K562 (cell line): ENCODE results near the gene RCC1. TPM values are rescaled to one million over a fixed set of nuclear protein-coding genes. Genes with fewer than 3 reads are reported as not detected.

ENCODE experiments used
- BRD9 ChIP-seq: fragments of 450-650 bp; IDR thresholded peaks from 2 replicates; pipeline ENCODE4 v1.6.1; 2018; ENCODE audit warnings: low read depth; ENCODE audit not compliant: partially characterized antibody
- BRF1 ChIP-seq: IDR thresholded peaks from 3 replicates; pipeline ENCODE4 v1.6.1; 2011; ENCODE audit warnings: borderline replicate concordance, mild to moderate bottlenecking; ENCODE audit not compliant: insufficient read length; ENCODE audit errors: extremely low read depth
- C11orf30 ChIP-seq: fragments of 450-650 bp; IDR thresholded peaks from 2 replicates; pipeline ENCODE4 v1.6.1; 2016; ENCODE audit warnings: low read depth, mild to moderate bottlenecking
- ZFX ChIP-seq: sonication (generic); formaldehyde crosslinking; IDR thresholded peaks from 2 replicates; pipeline ENCODE4 v1.8.0; 2022; ENCODE audit warnings: mild to moderate bottlenecking, missing genetic modification reagents, moderate library complexity
- ZNF175 ChIP-seq: fragments of 200-800 bp; sonication (Bioruptor generic); IDR thresholded peaks from 2 replicates; pipeline ENCODE4 v1.6.1; 2016; ENCODE audit warnings: low read depth, mild to moderate bottlenecking, missing genetic modification characterization, missing compliant biosample characterization
- ZNF408 ChIP-seq: fragments of 250-450 bp; sonication (Bioruptor Pico); IDR thresholded peaks from 2 replicates; pipeline ENCODE4 v1.4.0; 2020; ENCODE audit warnings: low read depth, mild to moderate bottlenecking, moderate library complexity
- ZNF561 ChIP-seq: fragments of 450-650 bp; formaldehyde crosslinking; conservative IDR thresholded peaks from 2 replicates; pipeline ENCODE4 v1.4.0; 2020; ENCODE audit warnings: mild to moderate bottlenecking, moderate library complexity
- ZNF764 ChIP-seq: fragments of 250-450 bp; sonication (Bioruptor Pico); IDR thresholded peaks from 2 replicates; pipeline ENCODE4 v1.4.0; 2020; ENCODE audit warnings: low read depth, mild to moderate bottlenecking, moderate library complexity
- polyA plus RNA-seq, 8 experiments: library from polyadenylated mRNA; depleted of rRNA in 4 of 8; stranded (reverse) in 5 of 8; unstranded in 3 of 8; fragments of >200 nt; fragmentation: Nextera tagmentation in 2 of 8; fragmentation: Illumina TruSeq in 1 of 8; extraction: Ambion mirVana in 2 of 8; extraction: Trizol in 1 of 8; gene quantifications; 2 replicates each; pipeline versions ENCODE4 v1.2.1 to v1.2.3, GENCODE V29; 2011 to 2014; ENCODE audit warnings: inconsistent platforms in 1 of 8, missing spikeins in 1 of 8
- total RNA-seq, 7 experiments: library from RNA; depleted of rRNA in 6 of 7; stranded (reverse); fragments of >200 nt in 6 of 7; fragmentation: Illumina TruSeq in 2 of 7; extraction: Trizol in 2 of 7; gene quantifications; 2 replicates each; pipeline versions ENCODE4 v1.2.1 to v1.2.3, GENCODE V29; 2011 to 2021; ENCODE audit warnings: low replicate concordance in 1 of 7
- TF ChIP-seq, protein P1 (sequence below): fragments of 200-600 bp; sonication (generic); IDR thresholded peaks from one replicate; pipeline ENCODE4 v1.6.1; 2012; ENCODE audit warnings: mild to moderate bottlenecking, low read depth, low read length, inconsistent platforms
- TF ChIP-seq, protein P2 (sequence below): fragments of 250-450 bp; sonication (Bioruptor Pico); IDR thresholded peaks from 2 replicates; pipeline ENCODE4 v1.8.0; 2021; ENCODE audit warnings: mild to moderate bottlenecking, moderate library complexity
- TF ChIP-seq, protein P3 (sequence below): fragments of 450-650 bp; formaldehyde crosslinking; IDR thresholded peaks from 2 replicates; pipeline ENCODE4 v1.4.0; 2020; ENCODE audit warnings: mild to moderate bottlenecking, moderate library complexity

The RCC1 gene
- total and polyA plus RNA-seq, 9 of the 15 experiments (the other 6 are each of a cell fraction or from before 2014, with no cell fraction given): 16.4 to 202 (median 107) TPM

GRCh38 chr1:28516518-28516956 is 10.7 kb downstream of the RCC1 start (continued):
- TF ChIP-seq BRF1 (no peak), ZFX (0 out of 2 replicates have a peak, but pooled peaks have one; percentile 24), ZNF764 (no peak), ZNF175 (CRISPR knock-in tag) (no peak), BRD9 (no peak), ZNF561 (CRISPR knock-in tag) (no peak), ZNF408 (CRISPR knock-in tag) (no peak), C11orf30 (peak; percentile 39; the same call in 1 of the 2 replicates)
- TF ChIP-seq, protein P1, sequence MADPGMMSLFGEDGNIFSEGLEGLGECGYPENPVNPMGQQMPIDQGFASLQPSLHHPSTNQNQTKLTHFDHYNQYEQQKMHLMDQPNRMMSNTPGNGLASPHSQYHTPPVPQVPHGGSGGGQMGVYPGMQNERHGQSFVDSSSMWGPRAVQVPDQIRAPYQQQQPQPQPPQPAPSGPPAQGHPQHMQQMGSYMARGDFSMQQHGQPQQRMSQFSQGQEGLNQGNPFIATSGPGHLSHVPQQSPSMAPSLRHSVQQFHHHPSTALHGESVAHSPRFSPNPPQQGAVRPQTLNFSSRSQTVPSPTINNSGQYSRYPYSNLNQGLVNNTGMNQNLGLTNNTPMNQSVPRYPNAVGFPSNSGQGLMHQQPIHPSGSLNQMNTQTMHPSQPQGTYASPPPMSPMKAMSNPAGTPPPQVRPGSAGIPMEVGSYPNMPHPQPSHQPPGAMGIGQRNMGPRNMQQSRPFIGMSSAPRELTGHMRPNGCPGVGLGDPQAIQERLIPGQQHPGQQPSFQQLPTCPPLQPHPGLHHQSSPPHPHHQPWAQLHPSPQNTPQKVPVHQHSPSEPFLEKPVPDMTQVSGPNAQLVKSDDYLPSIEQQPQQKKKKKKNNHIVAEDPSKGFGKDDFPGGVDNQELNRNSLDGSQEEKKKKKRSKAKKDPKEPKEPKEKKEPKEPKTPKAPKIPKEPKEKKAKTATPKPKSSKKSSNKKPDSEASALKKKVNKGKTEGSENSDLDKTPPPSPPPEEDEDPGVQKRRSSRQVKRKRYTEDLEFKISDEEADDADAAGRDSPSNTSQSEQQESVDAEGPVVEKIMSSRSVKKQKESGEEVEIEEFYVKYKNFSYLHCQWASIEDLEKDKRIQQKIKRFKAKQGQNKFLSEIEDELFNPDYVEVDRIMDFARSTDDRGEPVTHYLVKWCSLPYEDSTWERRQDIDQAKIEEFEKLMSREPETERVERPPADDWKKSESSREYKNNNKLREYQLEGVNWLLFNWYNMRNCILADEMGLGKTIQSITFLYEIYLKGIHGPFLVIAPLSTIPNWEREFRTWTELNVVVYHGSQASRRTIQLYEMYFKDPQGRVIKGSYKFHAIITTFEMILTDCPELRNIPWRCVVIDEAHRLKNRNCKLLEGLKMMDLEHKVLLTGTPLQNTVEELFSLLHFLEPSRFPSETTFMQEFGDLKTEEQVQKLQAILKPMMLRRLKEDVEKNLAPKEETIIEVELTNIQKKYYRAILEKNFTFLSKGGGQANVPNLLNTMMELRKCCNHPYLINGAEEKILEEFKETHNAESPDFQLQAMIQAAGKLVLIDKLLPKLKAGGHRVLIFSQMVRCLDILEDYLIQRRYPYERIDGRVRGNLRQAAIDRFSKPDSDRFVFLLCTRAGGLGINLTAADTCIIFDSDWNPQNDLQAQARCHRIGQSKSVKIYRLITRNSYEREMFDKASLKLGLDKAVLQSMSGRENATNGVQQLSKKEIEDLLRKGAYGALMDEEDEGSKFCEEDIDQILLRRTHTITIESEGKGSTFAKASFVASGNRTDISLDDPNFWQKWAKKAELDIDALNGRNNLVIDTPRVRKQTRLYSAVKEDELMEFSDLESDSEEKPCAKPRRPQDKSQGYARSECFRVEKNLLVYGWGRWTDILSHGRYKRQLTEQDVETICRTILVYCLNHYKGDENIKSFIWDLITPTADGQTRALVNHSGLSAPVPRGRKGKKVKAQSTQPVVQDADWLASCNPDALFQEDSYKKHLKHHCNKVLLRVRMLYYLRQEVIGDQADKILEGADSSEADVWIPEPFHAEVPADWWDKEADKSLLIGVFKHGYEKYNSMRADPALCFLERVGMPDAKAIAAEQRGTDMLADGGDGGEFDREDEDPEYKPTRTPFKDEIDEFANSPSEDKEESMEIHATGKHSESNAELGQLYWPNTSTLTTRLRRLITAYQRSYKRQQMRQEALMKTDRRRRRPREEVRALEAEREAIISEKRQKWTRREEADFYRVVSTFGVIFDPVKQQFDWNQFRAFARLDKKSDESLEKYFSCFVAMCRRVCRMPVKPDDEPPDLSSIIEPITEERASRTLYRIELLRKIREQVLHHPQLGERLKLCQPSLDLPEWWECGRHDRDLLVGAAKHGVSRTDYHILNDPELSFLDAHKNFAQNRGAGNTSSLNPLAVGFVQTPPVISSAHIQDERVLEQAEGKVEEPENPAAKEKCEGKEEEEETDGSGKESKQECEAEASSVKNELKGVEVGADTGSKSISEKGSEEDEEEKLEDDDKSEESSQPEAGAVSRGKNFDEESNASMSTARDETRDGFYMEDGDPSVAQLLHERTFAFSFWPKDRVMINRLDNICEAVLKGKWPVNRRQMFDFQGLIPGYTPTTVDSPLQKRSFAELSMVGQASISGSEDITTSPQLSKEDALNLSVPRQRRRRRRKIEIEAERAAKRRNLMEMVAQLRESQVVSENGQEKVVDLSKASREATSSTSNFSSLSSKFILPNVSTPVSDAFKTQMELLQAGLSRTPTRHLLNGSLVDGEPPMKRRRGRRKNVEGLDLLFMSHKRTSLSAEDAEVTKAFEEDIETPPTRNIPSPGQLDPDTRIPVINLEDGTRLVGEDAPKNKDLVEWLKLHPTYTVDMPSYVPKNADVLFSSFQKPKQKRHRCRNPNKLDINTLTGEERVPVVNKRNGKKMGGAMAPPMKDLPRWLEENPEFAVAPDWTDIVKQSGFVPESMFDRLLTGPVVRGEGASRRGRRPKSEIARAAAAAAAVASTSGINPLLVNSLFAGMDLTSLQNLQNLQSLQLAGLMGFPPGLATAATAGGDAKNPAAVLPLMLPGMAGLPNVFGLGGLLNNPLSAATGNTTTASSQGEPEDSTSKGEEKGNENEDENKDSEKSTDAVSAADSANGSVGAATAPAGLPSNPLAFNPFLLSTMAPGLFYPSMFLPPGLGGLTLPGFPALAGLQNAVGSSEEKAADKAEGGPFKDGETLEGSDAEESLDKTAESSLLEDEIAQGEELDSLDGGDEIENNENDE: no peak
- TF ChIP-seq, protein P2, sequence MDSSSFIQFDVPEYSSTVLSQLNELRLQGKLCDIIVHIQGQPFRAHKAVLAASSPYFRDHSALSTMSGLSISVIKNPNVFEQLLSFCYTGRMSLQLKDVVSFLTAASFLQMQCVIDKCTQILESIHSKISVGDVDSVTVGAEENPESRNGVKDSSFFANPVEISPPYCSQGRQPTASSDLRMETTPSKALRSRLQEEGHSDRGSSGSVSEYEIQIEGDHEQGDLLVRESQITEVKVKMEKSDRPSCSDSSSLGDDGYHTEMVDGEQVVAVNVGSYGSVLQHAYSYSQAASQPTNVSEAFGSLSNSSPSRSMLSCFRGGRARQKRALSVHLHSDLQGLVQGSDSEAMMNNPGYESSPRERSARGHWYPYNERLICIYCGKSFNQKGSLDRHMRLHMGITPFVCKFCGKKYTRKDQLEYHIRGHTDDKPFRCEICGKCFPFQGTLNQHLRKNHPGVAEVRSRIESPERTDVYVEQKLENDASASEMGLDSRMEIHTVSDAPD (CRISPR knock-in tag): no peak
- TF ChIP-seq, protein P3, sequence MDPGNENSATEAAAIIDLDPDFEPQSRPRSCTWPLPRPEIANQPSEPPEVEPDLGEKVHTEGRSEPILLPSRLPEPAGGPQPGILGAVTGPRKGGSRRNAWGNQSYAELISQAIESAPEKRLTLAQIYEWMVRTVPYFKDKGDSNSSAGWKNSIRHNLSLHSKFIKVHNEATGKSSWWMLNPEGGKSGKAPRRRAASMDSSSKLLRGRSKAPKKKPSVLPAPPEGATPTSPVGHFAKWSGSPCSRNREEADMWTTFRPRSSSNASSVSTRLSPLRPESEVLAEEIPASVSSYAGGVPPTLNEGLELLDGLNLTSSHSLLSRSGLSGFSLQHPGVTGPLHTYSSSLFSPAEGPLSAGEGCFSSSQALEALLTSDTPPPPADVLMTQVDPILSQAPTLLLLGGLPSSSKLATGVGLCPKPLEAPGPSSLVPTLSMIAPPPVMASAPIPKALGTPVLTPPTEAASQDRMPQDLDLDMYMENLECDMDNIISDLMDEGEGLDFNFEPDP (CRISPR knock-in tag): no peak
- TF ChIP-seq, all 486 proteins: peak for 6
